Omental fat pad (tissue), 4 donors: ENCODE measurements around the gene KRCC1. TPM values are rescaled to one million over a fixed set of nuclear protein-coding genes. Genes with fewer than 3 reads are reported as not detected.

ENCODE experiments used
- ATAC-seq: fragments of 150-250 bp; one replicate; pipeline ENCODE4 v1.9.1; 2016; ENCODE audit warnings: mild to moderate bottlenecking, moderate library complexity; ENCODE audit not compliant: low FRiP score
- DNase-seq: peaks from one replicate; pipeline ENCODE4 v3.0.0-alpha.2; 2019; ENCODE audit warnings: low spot score
- total RNA-seq, 4 donors: library from RNA; depleted of rRNA; stranded (reverse); fragments of >200 nt; gene quantifications; one replicate each; pipeline ENCODE4 v1.1.0, GENCODE V29; 2016
- TF ChIP-seq, protein P1 (sequence below), 3 donors: fragments of 450-650 bp; IDR thresholded peaks; one replicate each; pipeline ENCODE4 v1.5.1; 2016 to 2017; ENCODE audit warnings: antibody characterized with exemption in 3 of 3, mild to moderate bottlenecking in 3 of 3, moderate library complexity in 2 of 3

KRCC1 gene
- total RNA-seq, 4 donors from 2014 or later = 12.2 to 37.8 (median 26.1) TPM

DNA sequence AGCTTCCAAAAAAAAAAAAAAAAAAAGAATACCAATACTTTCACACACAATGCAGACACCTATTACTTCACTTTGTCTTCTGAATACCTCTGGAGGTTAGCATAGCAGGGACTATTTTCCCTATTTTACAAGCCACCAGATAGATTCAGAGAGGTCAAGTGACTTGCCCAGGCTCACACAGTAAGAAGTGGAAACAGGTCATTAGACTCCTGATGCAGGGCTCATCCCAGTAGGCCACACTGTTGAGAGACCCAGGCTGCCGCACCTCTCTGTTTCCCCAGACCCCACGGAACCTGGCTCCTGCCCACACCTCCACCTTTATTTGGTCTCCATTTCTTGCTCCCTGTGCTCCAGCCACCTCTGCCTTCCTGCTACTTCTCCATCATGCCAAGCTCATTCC lies 31.5 kb upstream of the KRCC1 start:
- no peak for ATAC-seq
- TF ChIP-seq, protein P1, sequence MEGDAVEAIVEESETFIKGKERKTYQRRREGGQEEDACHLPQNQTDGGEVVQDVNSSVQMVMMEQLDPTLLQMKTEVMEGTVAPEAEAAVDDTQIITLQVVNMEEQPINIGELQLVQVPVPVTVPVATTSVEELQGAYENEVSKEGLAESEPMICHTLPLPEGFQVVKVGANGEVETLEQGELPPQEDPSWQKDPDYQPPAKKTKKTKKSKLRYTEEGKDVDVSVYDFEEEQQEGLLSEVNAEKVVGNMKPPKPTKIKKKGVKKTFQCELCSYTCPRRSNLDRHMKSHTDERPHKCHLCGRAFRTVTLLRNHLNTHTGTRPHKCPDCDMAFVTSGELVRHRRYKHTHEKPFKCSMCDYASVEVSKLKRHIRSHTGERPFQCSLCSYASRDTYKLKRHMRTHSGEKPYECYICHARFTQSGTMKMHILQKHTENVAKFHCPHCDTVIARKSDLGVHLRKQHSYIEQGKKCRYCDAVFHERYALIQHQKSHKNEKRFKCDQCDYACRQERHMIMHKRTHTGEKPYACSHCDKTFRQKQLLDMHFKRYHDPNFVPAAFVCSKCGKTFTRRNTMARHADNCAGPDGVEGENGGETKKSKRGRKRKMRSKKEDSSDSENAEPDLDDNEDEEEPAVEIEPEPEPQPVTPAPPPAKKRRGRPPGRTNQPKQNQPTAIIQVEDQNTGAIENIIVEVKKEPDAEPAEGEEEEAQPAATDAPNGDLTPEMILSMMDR (IDR thresholded peaks at IDR 0.05) = no peak

DNA sequence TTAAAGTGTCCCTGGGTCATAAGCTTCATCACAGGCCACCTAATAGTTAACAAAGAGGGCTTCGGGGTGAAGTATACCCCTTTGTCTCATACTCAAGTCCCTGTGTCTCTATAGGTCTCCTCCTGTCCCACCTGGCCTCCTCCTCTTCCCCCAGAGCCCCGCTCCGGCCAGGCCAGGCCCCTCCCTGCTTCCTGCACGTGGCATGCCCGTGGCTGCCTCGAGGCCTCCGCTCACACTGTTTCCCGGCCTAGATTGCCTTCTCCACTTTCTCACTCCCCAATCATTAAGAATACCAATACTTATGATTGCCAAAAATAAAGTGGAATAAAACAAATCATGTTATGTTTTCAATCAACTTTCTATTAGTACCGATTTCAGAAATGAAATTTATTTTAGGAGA lies 30.8 kb upstream of the KRCC1 start:
- DNase-seq = no peak
- TF ChIP-seq, protein P1 (IDR thresholded peaks at IDR 0.05) = no peak
- ATAC-seq = no peak

More for the DNA sequence above, 31.5 kb upstream of the KRCC1 start:
- DNase-seq = no peak

DNA sequence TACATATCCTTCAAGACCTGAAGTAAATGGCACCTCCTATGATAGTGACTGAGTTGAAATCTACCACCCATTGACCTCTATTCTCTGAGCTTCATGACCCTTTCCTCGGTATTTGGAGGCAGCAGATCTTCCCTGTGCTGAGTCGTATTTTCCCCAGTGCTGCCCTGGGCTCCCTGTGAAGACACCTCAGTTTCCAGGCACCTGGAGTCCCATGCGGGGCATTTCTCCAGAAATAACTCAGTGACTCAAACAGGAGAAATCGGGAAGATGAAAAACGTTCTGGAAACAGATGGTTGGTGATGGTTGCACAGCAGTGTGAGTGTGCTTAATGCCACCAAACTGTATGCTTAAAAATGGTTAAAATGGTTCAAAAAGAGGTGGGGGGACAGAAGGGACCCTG lies 30.0 kb upstream of the KRCC1 start:
- TF ChIP-seq, protein P1 (IDR thresholded peaks at IDR 0.05) = no peak
- DNase-seq (no peak), ATAC-seq (no peak)

DNA sequence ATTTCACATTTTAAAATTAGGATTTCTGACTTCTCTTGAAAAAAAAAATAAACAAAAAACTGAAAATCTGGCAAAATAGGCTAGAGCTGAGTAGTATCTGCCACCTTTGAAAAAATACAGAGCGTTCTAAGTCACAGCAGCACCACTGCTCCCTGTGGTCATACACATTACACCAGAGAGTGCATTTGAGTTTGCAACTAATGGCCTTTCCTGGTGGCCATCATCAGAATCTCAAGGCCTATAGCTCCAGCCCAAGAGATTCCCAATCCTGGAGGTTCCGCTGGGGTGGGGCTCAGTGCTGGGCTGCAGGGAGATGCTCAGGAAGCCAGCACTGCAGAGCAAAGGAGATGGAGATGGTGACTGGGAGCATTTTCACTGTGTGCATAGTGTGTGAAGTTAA lies 29.5 kb upstream of the KRCC1 start:
- TF ChIP-seq, protein P1 (IDR thresholded peaks at IDR 0.05) = no peak
- DNase-seq = no peak
- ATAC-seq = no peak

DNA sequence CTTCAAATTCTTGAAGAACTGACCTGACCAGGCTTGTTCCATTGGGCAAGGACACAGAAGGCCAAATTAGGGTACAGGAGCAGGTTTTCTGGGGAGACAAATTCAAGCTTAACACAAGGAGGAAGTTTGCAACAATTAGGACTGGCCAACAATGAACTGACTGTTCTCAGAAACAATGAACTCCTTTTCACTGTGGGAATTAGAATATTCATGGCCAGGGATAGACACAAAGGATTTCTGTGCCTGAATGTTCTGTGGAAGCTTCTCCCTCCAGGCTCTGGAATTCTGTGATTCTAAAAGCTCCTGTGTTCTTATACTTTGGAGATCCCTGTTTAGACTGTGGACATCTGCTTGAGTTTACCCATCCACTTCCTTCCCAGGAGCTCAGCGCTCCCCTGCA lies 27.2 kb upstream of the KRCC1 start:
- DNase-seq (no peak), ATAC-seq (no peak)
- TF ChIP-seq, protein P1 (IDR thresholded peaks at IDR 0.05) = no peak

DNA sequence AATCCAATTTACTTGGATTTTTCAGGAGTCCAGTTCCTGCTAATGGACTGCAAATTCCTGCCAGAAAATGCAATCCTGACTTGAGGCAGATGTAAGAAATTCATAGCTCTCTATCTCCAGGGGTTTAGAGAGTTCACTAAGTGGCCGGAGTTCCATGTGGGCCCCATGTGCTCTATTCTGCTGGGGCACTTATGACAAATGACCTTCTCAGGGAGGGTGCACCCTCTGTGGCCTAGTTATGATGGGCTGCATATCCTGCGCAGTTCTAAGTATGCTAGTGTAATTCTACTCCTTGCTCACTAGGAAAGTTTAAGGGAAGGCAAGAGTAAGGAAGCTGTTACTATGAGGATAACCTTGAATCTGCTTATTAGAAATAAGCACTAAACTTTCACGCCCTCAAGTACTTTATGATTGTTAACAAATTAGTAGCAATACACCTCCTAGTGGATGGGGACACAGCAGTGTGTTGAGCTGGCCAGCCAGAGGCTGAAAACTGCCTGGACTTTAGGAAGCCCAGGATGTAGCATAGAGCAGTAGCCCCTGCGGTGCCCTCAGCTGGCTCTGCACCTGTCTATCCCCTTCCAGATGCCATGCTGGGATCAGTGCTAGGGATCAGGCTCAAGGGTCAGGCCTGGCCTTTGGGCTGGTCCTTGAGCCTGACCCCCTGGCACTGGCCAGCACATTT lies 26.5 kb upstream of the KRCC1 start:
- no peak for ATAC-seq
- TF ChIP-seq, protein P1 (IDR thresholded peaks at IDR 0.05) = no peak
- DNase-seq = no peak

DNA sequence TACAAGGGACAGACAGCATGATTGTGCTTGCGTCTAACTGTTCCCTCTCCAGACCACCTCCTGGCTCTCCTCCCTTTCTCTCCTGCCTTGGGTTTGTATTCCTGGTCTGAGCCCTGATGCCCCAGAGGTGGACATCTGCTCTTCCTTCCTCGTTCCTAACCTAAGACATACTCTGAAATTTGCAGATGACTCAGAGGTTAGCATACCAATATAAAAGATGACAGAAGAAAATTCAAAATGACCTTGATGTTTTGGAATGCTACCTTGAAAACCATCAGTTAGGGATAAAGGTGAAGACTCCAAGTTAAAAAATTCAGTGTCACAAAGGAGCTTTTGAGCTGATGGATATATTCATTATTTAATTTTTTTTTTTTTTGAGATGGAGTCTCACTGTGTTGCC lies 25.0 kb upstream of the KRCC1 start:
- ATAC-seq (no peak), DNase-seq (no peak)
- TF ChIP-seq, protein P1 (IDR thresholded peaks at IDR 0.05) = no peak
